Stimulated activated CD8-positive, alpha-beta memory T cell treated with anti-CD3 and anti-CD28 coated beads, Interleukin-12 subunit alpha, Interleukin-12 subunit beta, amount 100 ng/mL, for 24 hours (primary cell): ENCODE measurements around the gene AHCYL1.

ENCODE experiments used
- DNase-seq: peaks from one replicate; pipeline ENCODE4 v3.0.0-alpha.2; 2020; ENCODE audit errors: extremely low read depth

The AHCYL1 gene

GRCh38 chr1:110060662-110061060, 76.1 kb downstream of the AHCYL1 start:
- no peak for DNase-seq

- DNase-seq, result no peak
Observed at GRCh38 chr1:110061341-110061740, 76.8 kb downstream of the AHCYL1 start.

GRCh38 chr1:110062612-110063011, 78.0 kb downstream of the AHCYL1 start:
- no peak for DNase-seq

GRCh38 chr1:110063781-110064180, 79.2 kb downstream of the AHCYL1 start:
- DNase-seq, result no peak

DNA sequence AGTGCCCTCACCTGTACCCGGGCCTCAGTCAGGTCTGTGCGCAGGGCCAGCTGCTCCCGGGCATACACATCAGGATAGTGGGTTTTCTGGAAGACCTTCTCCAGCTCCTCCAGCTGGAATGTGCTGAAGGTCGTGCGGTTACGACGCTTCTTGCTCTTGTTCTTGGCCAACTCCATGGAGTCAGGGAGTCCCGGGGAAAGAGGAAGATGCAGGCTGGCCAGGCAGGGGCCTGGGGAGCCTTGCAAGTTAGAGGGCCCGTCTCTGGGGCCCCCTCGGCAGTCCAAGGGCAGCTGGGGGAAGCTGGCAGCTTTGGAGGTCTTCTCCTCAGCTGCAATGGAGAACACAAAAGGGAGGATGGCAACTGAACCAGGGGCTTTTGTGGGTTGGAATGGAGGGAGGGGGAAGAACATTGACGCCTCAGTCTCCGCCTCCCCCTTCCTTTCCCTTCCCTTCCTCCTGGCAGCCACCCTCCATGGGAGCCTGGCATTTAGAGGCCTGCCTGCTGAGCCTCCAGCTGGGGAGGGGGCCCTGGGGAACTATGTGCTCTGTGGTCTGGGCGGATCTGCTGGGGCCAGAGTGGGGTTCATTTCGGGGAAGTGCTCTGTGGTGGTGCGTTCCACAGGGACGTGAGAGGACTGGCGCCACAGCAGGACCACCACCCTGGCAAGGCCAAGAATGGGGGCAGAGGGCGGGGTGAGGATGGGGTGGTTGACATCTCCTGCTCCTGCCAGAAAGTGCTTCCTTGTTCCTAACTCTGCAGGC, 80.2 kb downstream of the AHCYL1 start:
- no peak for DNase-seq

- no peak for DNase-seq
Observed at GRCh38 chr1:110065841-110066240, 81.3 kb downstream of the AHCYL1 start.

DNA sequence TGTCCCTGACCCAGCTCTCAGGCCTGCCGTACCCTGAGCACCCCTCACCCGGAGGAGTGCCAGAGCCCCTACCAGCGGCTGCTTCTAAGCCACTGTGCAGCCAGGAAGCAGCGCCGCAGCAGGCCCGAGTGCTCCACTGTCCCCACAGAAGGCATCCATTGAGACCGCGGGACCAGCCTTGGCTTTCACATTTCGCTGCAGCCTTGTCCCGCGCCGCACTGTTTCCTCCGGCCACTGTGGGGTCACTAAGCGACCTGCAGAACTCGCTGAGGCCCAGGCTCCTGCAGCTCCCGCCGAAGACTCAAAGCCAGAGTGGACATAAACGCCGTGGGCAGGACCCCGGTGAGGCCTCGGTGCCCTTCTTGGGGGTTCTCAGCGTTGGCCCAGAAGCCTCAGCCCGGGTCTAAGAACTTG, 82.9 kb downstream of the AHCYL1 start:
- no peak for DNase-seq

DNA sequence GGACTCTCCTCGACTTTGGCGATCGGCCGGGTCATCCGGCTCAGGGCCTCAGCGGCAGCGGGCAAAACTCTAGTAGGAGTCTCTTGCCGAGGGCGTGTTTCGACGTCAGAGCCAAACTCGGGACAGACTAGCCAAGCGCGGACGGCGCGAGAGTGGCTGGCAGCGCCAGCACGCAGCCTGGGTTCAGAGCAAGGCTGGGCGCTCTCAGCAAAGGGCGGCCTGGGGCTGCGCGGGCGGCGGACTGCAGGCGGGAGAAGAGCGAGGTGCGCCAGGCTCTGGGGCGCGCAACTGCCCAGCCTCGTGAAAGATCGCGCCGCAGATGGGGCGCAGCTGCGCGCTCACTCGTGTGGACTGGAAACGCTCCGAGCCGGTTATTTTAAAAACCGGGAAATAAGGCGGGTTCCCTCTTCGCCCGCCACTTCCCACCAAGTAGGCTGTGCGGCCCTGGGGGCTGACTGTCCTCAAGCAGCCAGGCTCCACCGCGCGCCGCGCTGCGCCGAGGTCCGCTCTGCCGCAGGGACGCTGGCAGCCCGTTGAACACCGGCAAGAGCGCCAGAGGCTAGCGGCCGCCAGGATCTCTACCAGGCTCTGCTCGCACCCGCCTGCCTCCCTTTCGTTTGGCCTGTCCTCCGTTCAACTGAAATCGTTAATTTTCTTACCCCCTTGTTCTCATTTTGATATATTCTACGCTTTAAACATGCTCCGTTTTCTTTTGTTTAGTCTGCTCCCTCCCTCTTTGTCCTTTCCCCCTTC, 83.5 kb downstream of the AHCYL1 start:
- DNase-seq, result no peak

- DNase-seq, result no peak
Observed at GRCh38 chr1:110068646-110069403, 84.3 kb downstream of the AHCYL1 start.

DNA sequence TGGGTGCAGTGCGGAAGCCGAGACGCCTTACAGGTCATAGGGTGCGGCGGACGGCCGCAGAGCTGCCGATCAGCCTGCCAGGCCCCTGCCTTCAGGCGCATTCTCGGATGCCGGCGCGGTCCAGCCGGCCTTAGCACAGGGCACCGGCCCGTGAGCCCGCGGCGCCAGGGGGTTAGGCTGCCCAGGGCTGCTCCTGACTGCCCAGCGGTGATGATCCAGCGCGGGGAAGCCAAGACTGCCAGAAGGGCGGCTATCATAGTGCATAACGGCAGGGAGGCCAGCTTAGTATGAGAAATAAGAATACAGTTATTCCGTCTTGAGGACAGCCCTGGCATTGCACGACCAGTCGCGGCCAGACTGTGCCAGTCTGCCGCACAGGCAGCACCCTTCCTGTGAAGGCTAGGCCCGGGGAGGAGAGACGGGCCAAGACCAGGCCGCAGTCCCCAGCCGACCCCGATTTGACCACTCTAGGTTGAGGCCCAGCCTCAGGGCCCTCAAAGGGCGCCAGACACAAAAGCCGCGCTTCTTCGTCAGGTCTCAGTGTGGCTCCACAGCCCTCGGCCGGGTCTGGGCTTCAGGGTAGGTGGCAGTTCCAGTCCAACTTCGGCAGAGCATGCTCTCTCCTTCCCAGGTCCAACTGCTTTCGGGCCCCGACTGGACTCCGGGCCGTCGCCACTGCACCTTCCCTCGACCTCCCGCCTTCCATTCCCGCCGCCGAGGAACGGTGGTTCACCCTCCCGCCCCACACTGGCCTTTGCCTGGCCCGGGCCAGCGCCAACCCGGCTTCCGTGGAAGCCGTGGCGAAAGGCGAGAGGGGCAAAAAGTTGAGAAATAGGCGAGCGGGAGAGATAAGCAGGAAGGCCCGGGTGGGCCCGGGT, 85.1 kb downstream of the AHCYL1 start:
- DNase-seq, result no peak

DNA sequence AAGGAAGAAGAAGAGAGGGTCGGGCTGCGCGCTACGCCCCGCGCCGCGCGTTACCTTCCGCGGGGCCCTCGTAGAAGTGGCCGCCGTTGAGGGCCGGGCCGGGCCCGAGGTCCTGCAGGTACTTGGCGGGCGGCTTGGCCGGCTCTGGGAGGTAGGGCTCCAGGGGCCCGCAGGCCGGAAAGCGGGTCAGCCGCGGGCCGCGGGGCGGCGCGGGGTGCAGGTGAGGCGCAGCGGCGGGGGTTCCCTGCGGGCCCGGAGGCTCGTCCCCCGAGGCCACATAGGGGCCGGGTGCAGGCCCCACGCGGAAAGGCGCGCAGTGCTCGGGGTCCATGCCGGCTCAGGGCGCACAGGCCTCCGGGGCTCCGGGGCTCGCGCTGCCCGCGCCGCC, 85.7 kb downstream of the AHCYL1 start:
- DNase-seq, result no peak

- no peak for DNase-seq
Observed at GRCh38 chr1:110070671-110071242, 86.2 kb downstream of the AHCYL1 start, which contains the start of gene ALX3. Gene ALX3, minus strand, starts transcription at chr1:110070672. Its CDS starts 60 bp downstream, at chr1:110070612.
